ENCODE results near the gene INPP4B. TPM values are rescaled to one million over a fixed set of nuclear protein-coding genes. Genes with fewer than 3 reads are reported as not detected.

The INPP4B gene
- total RNA-seq, 2 experiments from 2014 or later, result not detected

DNA sequence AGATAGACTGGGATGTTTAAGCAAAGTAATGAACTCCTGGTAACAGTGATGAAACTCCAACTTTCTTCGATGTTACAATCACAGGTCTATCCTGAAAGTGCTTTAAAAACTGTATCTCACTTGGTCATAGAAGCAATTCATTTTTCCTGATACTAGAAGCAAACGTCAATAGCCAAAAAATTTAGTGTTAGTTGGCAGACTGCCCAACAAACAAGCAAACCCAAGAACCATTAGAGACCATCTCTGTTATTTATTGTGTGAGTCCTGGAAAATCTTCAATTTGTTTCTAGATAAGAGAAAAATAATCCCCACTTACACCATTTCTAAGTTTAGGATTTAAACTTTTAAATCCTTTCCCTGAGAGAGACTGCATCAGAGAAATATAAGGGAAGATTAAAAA is 553.9 kb downstream of the INPP4B start:
- Histone ChIP-seq H3K4me2 (ENCODE audit: low read length) (no peak overlapping the region), H4K20me1 (ENCODE audit: insufficient read depth, low read length) (no peaks in the 10 kb centered on the region), H3K4me1 (ENCODE audit: insufficient read depth, low read length, poor library complexity, severe bottlenecking) (no peaks in the 10 kb centered on the region), H3K9me3 (ENCODE audit: low read length) (no peaks in the 10 kb centered on the region), H3K79me2 (ENCODE audit: insufficient read depth, low read depth, low read length) (no peaks in the 10 kb centered on the region), H3K36me3 (ENCODE audit: insufficient read depth, low read length) (no peaks in the 10 kb centered on the region), H3K27ac (ENCODE audit: low read depth, low read length, poor library complexity, severe bottlenecking) (no peak overlapping the region), H2AFZ (ENCODE audit: low read length) (no peak overlapping the region), H3K9me2 (ENCODE audit: insufficient read depth, low read length) (no peaks in the 10 kb centered on the region), H3K4me3 (ENCODE audit: low read depth, low read length, poor library complexity, severe bottlenecking) (no peak overlapping the region)
- ChIA-PET CTCF (ENCODE audit: unreplicated experiment) (no interaction called here), POLR2A (no interaction called here)
- no peak for DNase-seq (ENCODE audit: low spot score)
- intact Hi-C loops (cut with micrococcal nuclease; ENCODE audit: unreplicated experiment), result no loop called here
- BruUV-seq (replicated peaks), result no TSS peak
- TF ChIP-seq, protein P1, sequence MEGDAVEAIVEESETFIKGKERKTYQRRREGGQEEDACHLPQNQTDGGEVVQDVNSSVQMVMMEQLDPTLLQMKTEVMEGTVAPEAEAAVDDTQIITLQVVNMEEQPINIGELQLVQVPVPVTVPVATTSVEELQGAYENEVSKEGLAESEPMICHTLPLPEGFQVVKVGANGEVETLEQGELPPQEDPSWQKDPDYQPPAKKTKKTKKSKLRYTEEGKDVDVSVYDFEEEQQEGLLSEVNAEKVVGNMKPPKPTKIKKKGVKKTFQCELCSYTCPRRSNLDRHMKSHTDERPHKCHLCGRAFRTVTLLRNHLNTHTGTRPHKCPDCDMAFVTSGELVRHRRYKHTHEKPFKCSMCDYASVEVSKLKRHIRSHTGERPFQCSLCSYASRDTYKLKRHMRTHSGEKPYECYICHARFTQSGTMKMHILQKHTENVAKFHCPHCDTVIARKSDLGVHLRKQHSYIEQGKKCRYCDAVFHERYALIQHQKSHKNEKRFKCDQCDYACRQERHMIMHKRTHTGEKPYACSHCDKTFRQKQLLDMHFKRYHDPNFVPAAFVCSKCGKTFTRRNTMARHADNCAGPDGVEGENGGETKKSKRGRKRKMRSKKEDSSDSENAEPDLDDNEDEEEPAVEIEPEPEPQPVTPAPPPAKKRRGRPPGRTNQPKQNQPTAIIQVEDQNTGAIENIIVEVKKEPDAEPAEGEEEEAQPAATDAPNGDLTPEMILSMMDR (conservative IDR thresholded peaks at IDR 0.05; ENCODE audit: low read length), result no peak
- no peak for TF ChIP-seq EZH2phosphoT487 (IDR thresholded peaks at IDR 0.05; ENCODE audit: borderline replicate concordance, low read depth, low read length)

DNA sequence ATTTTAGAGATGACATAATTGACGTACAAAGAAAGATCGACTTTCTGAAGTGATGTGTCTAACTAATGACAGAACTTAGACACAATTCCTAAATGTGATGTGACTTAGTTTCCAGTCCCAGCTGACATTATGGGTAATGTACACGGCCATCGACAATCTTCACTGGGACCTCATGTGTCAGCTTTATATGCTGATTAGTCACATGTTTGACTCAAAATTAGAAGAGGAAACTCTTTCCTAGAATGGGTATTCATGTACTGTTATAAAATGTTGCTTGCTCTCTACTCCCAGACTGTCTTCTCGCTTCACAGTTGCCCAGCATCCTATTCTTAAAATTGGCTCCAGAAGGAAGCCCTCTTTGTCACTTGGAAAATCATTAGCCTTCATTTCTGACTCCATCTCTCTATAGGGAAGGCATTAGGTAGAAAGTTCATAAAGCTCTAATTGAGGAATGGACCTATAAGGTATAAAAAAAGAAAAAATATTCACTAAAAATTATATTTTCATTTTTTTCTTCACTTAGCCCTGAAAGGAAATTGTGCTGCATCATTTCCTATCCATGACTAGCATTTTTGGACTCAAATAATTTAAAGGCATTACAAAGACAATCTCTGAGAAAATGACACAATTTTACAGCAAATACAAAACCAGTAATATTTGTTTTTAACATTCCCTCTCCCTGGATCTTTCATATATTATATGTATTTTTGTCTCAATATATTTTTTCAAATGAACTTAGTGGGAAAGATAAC is 554.6 kb downstream of the INPP4B start:
- DNase-seq (ENCODE audit: low spot score), result no peak
- H3K27ac ChIP-seq (ENCODE audit: low read depth, low read length, poor library complexity, severe bottlenecking), result no peak overlapping the region
- no peak overlapping the region for H3K4me3 ChIP-seq (ENCODE audit: low read depth, low read length, poor library complexity, severe bottlenecking)
- ChIA-PET POLR2A (no interaction called here), CTCF (ENCODE audit: unreplicated experiment) (no interaction called here)
- BruUV-seq (replicated peaks), result no TSS peak
- intact Hi-C loops (cut with micrococcal nuclease; ENCODE audit: unreplicated experiment), result no loop called here
- H3K36me3 ChIP-seq (ENCODE audit: insufficient read depth, low read length), result no peaks in the 10 kb centered on the region
- no peaks in the 10 kb centered on the region for H3K4me1 ChIP-seq (ENCODE audit: insufficient read depth, low read length, poor library complexity, severe bottlenecking)
- H4K20me1 ChIP-seq (ENCODE audit: insufficient read depth, low read length), result no peaks in the 10 kb centered on the region
- TF ChIP-seq, protein P1 (conservative IDR thresholded peaks at IDR 0.05; ENCODE audit: low read length), result no peak
- TF ChIP-seq EZH2phosphoT487 (IDR thresholded peaks at IDR 0.05; ENCODE audit: borderline replicate concordance, low read depth, low read length), result no peak
- H2AFZ ChIP-seq (ENCODE audit: low read length), result no peak overlapping the region
- no peaks in the 10 kb centered on the region for H3K79me2 ChIP-seq (ENCODE audit: insufficient read depth, low read depth, low read length)
- no peaks in the 10 kb centered on the region for H3K9me3 ChIP-seq (ENCODE audit: low read length)
- no peaks in the 10 kb centered on the region for H3K9me2 ChIP-seq (ENCODE audit: insufficient read depth, low read length)
- no peak overlapping the region for H3K4me2 ChIP-seq (ENCODE audit: low read length)

DNA sequence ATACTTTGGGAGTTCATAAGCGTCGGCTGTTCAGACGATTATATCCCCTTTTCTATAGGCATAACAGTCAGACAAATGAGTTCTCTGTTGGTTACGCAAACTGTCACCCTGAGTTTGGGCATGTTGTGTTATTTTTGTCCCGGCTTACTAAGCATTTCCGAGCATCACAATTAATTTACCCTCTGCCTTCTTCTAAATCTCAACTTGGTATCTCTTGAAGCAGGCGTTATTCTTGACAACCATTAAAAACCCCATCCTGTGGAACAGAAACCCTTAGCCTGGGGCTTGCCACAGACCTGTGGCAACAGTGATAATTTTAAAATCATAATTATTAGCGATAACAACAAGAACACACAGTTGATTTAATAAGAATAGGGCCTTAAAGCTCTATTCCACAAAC is 558.7 kb downstream of the INPP4B start:
- TF ChIP-seq EZH2phosphoT487 (IDR thresholded peaks at IDR 0.05; ENCODE audit: borderline replicate concordance, low read depth, low read length), result no peak
- TF ChIP-seq, protein P1 (conservative IDR thresholded peaks at IDR 0.05; ENCODE audit: low read length), result no peak
- H3K4me3 ChIP-seq (ENCODE audit: low read depth, low read length, poor library complexity, severe bottlenecking), result no peak overlapping the region
- no peaks in the 10 kb centered on the region for H3K9me3 ChIP-seq (ENCODE audit: low read length)
- H3K4me1 ChIP-seq (ENCODE audit: insufficient read depth, low read length, poor library complexity, severe bottlenecking), result no peaks in the 10 kb centered on the region
- H3K79me2 ChIP-seq (ENCODE audit: insufficient read depth, low read depth, low read length), result no peaks in the 10 kb centered on the region
- BruUV-seq (replicated peaks), result no TSS peak
- no peak for DNase-seq (ENCODE audit: low spot score)
- no peaks in the 10 kb centered on the region for H3K9me2 ChIP-seq (ENCODE audit: insufficient read depth, low read length)
- no peak overlapping the region for H2AFZ ChIP-seq (ENCODE audit: low read length)
- POLR2A ChIA-PET, result interaction anchor here (1.4 kb wide), 1 partner anchor 10 kb away, joined by 6 read pairs; no protein-coding TSS in a partner anchor
- H3K36me3 ChIP-seq (ENCODE audit: insufficient read depth, low read length), result no peaks in the 10 kb centered on the region
- no peaks in the 10 kb centered on the region for H4K20me1 ChIP-seq (ENCODE audit: insufficient read depth, low read length)
- H3K27ac ChIP-seq (ENCODE audit: low read depth, low read length, poor library complexity, severe bottlenecking), result no peak overlapping the region
- no peak overlapping the region for H3K4me2 ChIP-seq (ENCODE audit: low read length)
- intact Hi-C loops (cut with micrococcal nuclease; ENCODE audit: unreplicated experiment), result no loop called here
- CTCF ChIA-PET (ENCODE audit: unreplicated experiment), result no interaction called here
